Endothelial cell (in vitro differentiated cells): ENCODE measurements around the gene ASIC5. TPM values are rescaled to one million over a fixed set of nuclear protein-coding genes. Genes with fewer than 3 reads are reported as not detected.

ENCODE experiments used
- DNase-seq: peaks from one replicate; pipeline ENCODE4 v3.0.0; 2021; ENCODE audit warnings: low spot score
- H3K27ac Mint-ChIP-seq: one replicate; pipeline ENCODE4 v1.8.0; 2021; ENCODE audit warnings: mixed read lengths, inconsistent platforms; ENCODE audit not compliant: unreplicated experiment
- H3K27me3 Mint-ChIP-seq: one replicate; pipeline ENCODE4 v1.8.0; 2021; ENCODE audit warnings: mild to moderate bottlenecking, moderate library complexity, mixed read lengths, inconsistent platforms; ENCODE audit not compliant: unreplicated experiment
- H3K36me3 Mint-ChIP-seq: one replicate; pipeline ENCODE4 v1.8.0; 2021; ENCODE audit warnings: mild to moderate bottlenecking, low read depth, mixed read lengths, inconsistent platforms; ENCODE audit not compliant: unreplicated experiment
- H3K4me1 Mint-ChIP-seq: one replicate; pipeline ENCODE4 v1.8.0; 2021; ENCODE audit warnings: mild to moderate bottlenecking, mixed read lengths, inconsistent platforms; ENCODE audit not compliant: unreplicated experiment
- H3K4me3 Mint-ChIP-seq: one replicate; pipeline ENCODE4 v1.8.0; 2021; ENCODE audit warnings: mild to moderate bottlenecking, mixed read lengths, inconsistent platforms; ENCODE audit not compliant: unreplicated experiment
- H3K9me3 Mint-ChIP-seq: one replicate; pipeline ENCODE4 v1.8.0; 2021; ENCODE audit warnings: mixed read lengths, inconsistent platforms; ENCODE audit not compliant: unreplicated experiment
- long read RNA-seq: library from polyadenylated mRNA; unstranded; transcript quantifications from one replicate; pipeline ENCODE4 v2.0.0, GENCODE V29; 2020; ENCODE audit not compliant: unreplicated experiment
- total RNA-seq: library from RNA; stranded (reverse); fragmentation: NEBNext Ultra II Directional; extraction: Animal tissue kit (Norgen Biotek cat#: 25700); gene quantifications from one replicate; pipeline ENCODE4 v1.2.1, GENCODE V29; 2021; ENCODE audit not compliant: unreplicated experiment
- TF ChIP-seq, protein P1 (sequence below): fragments of 200-600 bp; sonication (generic); IDR thresholded peaks from one replicate; pipeline ENCODE4 v1.5.0; 2021; ENCODE audit warnings: antibody characterized with exemption; ENCODE audit not compliant: unreplicated experiment

ASIC5 gene, protein sequence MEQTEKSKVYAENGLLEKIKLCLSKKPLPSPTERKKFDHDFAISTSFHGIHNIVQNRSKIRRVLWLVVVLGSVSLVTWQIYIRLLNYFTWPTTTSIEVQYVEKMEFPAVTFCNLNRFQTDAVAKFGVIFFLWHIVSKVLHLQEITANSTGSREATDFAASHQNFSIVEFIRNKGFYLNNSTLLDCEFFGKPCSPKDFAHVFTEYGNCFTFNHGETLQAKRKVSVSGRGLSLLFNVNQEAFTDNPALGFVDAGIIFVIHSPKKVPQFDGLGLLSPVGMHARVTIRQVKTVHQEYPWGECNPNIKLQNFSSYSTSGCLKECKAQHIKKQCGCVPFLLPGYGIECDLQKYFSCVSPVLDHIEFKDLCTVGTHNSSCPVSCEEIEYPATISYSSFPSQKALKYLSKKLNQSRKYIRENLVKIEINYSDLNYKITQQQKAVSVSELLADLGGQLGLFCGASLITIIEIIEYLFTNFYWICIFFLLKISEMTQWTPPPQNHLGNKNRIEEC
- not detected for total RNA-seq
- long read RNA-seq = 0 reads

DNA sequence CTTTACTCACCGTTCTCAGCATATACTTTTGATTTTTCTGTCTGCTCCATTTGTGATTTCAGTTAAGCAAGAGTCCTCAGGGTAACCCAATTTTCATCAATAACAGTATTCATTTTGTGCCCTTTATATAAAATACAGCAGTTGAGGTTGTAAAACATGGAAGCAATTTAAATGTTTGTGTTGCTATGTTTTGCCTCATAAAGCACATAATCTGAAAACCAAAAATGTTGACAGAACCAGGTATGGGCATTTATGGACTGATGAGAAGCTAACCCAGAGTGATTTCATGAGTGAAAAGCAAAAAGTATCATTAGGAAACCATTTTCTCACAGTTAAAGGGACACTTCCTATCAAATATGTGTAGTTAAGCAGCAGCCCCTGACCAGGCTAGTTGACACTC is at the start of gene ASIC5:
Gene ASIC5, minus strand, starts transcription at position 101 of the 400 bp plus-strand sequence. Its CDS starts 51 bp downstream, at position 50.
- H3K36me3 Mint-ChIP-seq = no peaks in the 10 kb centered on the region
- H3K4me1 Mint-ChIP-seq = no peaks in the 10 kb centered on the region
- H3K27ac Mint-ChIP-seq = no peak within 1 kb of the TSS
- DNase-seq = no peak
- peaks cover 2% of the 10 kb centered on the region for H3K27me3 Mint-ChIP-seq
- no peaks in the 10 kb centered on the region for H3K9me3 Mint-ChIP-seq
- TF ChIP-seq, protein P1, sequence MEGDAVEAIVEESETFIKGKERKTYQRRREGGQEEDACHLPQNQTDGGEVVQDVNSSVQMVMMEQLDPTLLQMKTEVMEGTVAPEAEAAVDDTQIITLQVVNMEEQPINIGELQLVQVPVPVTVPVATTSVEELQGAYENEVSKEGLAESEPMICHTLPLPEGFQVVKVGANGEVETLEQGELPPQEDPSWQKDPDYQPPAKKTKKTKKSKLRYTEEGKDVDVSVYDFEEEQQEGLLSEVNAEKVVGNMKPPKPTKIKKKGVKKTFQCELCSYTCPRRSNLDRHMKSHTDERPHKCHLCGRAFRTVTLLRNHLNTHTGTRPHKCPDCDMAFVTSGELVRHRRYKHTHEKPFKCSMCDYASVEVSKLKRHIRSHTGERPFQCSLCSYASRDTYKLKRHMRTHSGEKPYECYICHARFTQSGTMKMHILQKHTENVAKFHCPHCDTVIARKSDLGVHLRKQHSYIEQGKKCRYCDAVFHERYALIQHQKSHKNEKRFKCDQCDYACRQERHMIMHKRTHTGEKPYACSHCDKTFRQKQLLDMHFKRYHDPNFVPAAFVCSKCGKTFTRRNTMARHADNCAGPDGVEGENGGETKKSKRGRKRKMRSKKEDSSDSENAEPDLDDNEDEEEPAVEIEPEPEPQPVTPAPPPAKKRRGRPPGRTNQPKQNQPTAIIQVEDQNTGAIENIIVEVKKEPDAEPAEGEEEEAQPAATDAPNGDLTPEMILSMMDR = no peak
- no peak within 1 kb of the TSS for H3K4me3 Mint-ChIP-seq

DNA sequence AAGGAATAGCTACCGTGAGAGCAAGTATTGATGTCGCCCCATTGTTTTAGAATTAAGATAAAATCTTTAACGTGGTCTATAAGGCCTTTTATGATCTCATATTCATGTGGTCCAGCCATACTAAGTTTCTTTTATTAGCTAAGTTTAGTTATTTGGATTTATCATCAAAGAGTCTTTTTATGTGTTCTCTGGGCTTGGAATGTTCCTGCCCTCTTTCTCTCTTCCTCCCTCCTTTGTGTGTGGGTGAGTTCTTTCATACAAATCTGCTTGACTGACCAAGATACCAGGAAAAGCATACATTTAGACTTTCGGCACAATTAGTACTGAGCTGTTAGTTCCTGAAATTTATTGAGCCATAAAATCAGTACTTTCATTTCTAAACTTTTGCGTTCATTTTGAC is 48.7 kb upstream of the ASIC5 start:
- H3K4me3 Mint-ChIP-seq = no peak overlapping the region
- DNase-seq = no peak
- no peaks in the 10 kb centered on the region for H3K4me1 Mint-ChIP-seq
- H3K9me3 Mint-ChIP-seq = no peaks in the 10 kb centered on the region
- no peaks in the 10 kb centered on the region for H3K36me3 Mint-ChIP-seq
- no peak overlapping the region for H3K27ac Mint-ChIP-seq
- TF ChIP-seq, protein P1 = no peak
- H3K27me3 Mint-ChIP-seq = no peaks in the 10 kb centered on the region

DNA sequence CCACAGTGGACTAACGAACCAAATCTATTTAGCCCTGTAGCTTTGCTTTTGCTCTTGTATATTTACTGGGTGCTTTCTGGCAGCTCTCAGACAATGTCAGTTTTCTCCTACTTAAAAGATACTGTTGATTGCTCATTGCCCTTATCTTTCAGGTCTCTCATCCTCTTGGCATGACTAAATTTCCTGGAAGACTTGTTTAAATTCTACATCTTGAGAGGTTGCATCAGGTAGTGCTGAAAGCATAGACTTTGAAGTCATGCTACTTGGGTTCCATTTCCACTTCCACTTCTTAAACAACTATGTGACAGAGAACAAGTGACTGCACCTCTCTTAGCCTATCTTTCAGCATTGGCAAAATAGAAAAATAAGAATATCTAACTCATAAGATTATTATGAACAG is 45.8 kb upstream of the ASIC5 start:
- H3K9me3 Mint-ChIP-seq = no peaks in the 10 kb centered on the region
- DNase-seq = no peak
- H3K36me3 Mint-ChIP-seq = no peaks in the 10 kb centered on the region
- no peaks in the 10 kb centered on the region for H3K4me1 Mint-ChIP-seq
- H3K4me3 Mint-ChIP-seq = no peak overlapping the region
- no peaks in the 10 kb centered on the region for H3K27me3 Mint-ChIP-seq
- TF ChIP-seq, protein P1 = no peak
- H3K27ac Mint-ChIP-seq = no peak overlapping the region

DNA sequence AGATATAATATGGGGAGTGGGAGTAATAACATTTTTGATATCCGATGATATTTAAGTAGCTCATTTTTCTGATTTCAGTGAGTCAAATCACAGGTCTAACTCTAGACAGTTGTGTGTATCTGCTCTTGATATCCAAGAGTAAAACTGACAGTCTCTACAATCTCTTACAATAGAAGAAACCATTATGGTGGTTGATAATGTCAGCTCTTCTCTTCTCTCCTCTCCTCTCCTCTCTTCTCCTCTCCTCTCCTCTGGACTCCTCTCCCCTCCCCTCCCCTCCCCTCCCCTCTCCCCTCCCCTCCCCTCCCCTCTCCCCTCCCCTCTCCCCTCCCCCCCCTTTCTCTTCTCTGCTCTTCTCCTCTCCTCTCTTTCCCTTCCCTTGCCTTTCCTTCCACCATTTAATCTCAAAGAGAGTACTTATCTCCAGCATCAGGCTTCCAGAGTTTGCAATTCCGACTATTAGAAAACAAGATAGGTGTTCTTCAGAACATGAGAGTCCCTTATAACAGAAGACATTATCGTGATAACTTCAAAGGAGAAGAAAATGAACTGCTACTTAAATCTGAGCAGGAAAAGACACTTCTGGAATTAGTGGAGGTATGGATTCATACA is 43.6 kb upstream of the ASIC5 start:
- TF ChIP-seq, protein P1 = no peak
- Mint-ChIP-seq H3K4me1 (no peaks in the 10 kb centered on the region), H3K36me3 (no peaks in the 10 kb centered on the region), H3K27me3 (no peaks in the 10 kb centered on the region), H3K4me3 (no peak overlapping the region), H3K9me3 (no peaks in the 10 kb centered on the region), H3K27ac (no peak overlapping the region)
- DNase-seq = no peak
